Activated B cell treated with CpG ODN at 0.5 μM for 24 hours (primary cell): ENCODE data around the gene TRMU. TPM values are rescaled to one million over a fixed set of nuclear protein-coding genes. Genes with fewer than 3 reads are reported as not detected.

ENCODE experiments used
- ATAC-seq: fragments of 200-7000 bp; cut with Tn5 transposase; one replicate; pipeline ENCODE4 v1.10.0; 2021; ENCODE audit warnings: low read depth, mild to moderate bottlenecking, moderate library complexity
- CTCF ChIA-PET: fragments of 350-600 bp; sonication (Branson Sonifier 250); formaldehyde crosslinking; loops from one replicate; lab custom pipeline; 2021; ENCODE audit warnings: antibody characterized with exemption; lab: Charles Lee
- POLR2A ChIA-PET: fragments of 350-600 bp; sonication (Branson Sonifier 250); formaldehyde crosslinking; loops from one replicate; lab custom pipeline; 2021; ENCODE audit warnings: antibody characterized with exemption; lab: Charles Lee
- DNase-seq: peaks from one replicate; pipeline ENCODE4 v3.0.0; 2022
- H3K27ac Mint-ChIP-seq: one replicate; pipeline ENCODE4 v1.8.0; 2020; ENCODE audit warnings: mixed read lengths
- H3K27me3 Mint-ChIP-seq: one replicate; pipeline ENCODE4 v1.8.0; 2021; ENCODE audit warnings: mixed read lengths
- H3K36me3 Mint-ChIP-seq: one replicate; pipeline ENCODE4 v1.8.0; 2021; ENCODE audit warnings: low read depth, mixed read lengths
- H3K4me1 Mint-ChIP-seq: one replicate; pipeline ENCODE4 v1.8.0; 2021; ENCODE audit warnings: mixed read lengths
- H3K4me3 Mint-ChIP-seq: one replicate; pipeline ENCODE4 v1.8.0; 2020; ENCODE audit warnings: mild to moderate bottlenecking, mixed read lengths
- H3K9me3 Mint-ChIP-seq: one replicate; pipeline ENCODE4 v1.8.0; 2020; ENCODE audit warnings: mixed read lengths
- intact Hi-C: fragments of 100-400 bp; cut with micrococcal nuclease; formaldehyde crosslinking; loops from one replicate; pipeline ENCODE4 v1.15.1; 2024
- total RNA-seq: library from RNA; stranded (reverse); gene quantifications from 2 replicates; pipeline ENCODE4 v1.2.3, GENCODE V29; 2022
- TF ChIP-seq, protein P1 (sequence below): fragments of 200-600 bp; IDR thresholded peaks from one replicate; pipeline ENCODE4 v1.8.0; 2022; ENCODE audit warnings: antibody characterized with exemption, mild to moderate bottlenecking

Gene TRMU
- total RNA-seq, 1 donor from 2014 or later, result 60.0 TPM

- Mint-ChIP-seq H3K9me3 (no peaks in the 10 kb centered on the region), H3K27me3 (no peaks in the 10 kb centered on the region), H3K4me1 (no peaks in the 10 kb centered on the region), H3K27ac (no peak overlapping the region), H3K36me3 (no peaks in the 10 kb centered on the region), H3K4me3 (no peak overlapping the region)
- DNase-seq (no peak), ATAC-seq (no peak)
- ChIA-PET POLR2A (no interaction called here), CTCF (interaction anchor here (0.6 kb wide), 1 partner anchor 13 kb away, joined by 3 read pairs; no protein-coding TSS in a partner anchor)
- TF ChIP-seq, protein P1, sequence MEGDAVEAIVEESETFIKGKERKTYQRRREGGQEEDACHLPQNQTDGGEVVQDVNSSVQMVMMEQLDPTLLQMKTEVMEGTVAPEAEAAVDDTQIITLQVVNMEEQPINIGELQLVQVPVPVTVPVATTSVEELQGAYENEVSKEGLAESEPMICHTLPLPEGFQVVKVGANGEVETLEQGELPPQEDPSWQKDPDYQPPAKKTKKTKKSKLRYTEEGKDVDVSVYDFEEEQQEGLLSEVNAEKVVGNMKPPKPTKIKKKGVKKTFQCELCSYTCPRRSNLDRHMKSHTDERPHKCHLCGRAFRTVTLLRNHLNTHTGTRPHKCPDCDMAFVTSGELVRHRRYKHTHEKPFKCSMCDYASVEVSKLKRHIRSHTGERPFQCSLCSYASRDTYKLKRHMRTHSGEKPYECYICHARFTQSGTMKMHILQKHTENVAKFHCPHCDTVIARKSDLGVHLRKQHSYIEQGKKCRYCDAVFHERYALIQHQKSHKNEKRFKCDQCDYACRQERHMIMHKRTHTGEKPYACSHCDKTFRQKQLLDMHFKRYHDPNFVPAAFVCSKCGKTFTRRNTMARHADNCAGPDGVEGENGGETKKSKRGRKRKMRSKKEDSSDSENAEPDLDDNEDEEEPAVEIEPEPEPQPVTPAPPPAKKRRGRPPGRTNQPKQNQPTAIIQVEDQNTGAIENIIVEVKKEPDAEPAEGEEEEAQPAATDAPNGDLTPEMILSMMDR, result no peak
- intact Hi-C loops, result no loop called here
These were observed 14.7 kb upstream of the TRMU start for GRCh38 chr22:46320716-46321386.

DNA sequence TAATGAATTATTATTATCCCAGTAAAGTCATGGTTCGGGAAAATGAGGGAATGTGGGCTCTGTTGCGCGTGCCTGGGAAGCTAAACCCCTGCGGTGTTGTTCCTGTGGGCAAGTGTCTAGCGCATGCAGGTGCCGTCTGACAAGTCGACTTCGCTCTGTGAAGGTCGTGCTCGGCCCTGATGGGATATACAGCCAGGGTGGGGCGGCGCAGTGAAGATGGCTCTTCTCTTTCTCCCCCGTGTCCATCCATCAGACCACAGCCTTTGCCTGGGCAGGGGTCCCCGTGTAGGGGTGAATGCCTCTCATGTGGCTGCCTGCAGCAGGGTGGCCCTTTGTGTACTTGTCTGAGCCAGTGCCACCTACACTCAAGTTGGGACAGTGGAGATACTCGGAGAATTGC lies 12.8 kb upstream of the TRMU start:
- ChIA-PET POLR2A (no interaction called here), CTCF (no interaction called here)
- Mint-ChIP-seq H3K4me3 (no peak overlapping the region), H3K27ac (no peak overlapping the region), H3K36me3 (no peaks in the 10 kb centered on the region), H3K27me3 (no peaks in the 10 kb centered on the region), H3K4me1 (no peaks in the 10 kb centered on the region), H3K9me3 (no peaks in the 10 kb centered on the region)
- DNase-seq (no peak), ATAC-seq (no peak)
- TF ChIP-seq, protein P1, result no peak
- intact Hi-C loops, result no loop called here

DNA sequence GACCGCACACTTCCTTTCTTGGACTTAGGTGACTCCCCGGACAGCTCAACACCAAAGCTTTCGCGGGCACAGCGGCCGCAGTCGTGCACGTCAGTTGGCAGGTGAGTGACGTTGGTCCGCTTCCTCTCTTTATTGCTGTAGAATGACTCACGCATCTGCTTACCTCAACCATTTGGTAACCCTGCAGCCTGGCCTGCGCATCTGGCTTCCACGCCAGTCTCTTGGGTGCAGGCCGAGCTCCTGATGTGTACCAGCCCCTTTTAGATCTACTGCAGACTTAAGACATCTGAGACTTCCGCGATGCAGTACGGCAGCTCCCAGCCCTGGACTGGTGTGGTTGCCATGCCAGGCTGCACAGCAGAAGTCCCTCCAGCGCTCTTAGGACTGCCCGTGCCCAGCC lies 12.4 kb upstream of the TRMU start:
- Mint-ChIP-seq H3K36me3 (no peaks in the 10 kb centered on the region), H3K27ac (no peak overlapping the region), H3K27me3 (no peaks in the 10 kb centered on the region), H3K9me3 (no peaks in the 10 kb centered on the region), H3K4me3 (no peak overlapping the region), H3K4me1 (no peaks in the 10 kb centered on the region)
- ChIA-PET POLR2A (no interaction called here), CTCF (no interaction called here)
- intact Hi-C loops, result no loop called here
- ATAC-seq, result no peak
- no peak for DNase-seq
- TF ChIP-seq, protein P1, result no peak

DNA sequence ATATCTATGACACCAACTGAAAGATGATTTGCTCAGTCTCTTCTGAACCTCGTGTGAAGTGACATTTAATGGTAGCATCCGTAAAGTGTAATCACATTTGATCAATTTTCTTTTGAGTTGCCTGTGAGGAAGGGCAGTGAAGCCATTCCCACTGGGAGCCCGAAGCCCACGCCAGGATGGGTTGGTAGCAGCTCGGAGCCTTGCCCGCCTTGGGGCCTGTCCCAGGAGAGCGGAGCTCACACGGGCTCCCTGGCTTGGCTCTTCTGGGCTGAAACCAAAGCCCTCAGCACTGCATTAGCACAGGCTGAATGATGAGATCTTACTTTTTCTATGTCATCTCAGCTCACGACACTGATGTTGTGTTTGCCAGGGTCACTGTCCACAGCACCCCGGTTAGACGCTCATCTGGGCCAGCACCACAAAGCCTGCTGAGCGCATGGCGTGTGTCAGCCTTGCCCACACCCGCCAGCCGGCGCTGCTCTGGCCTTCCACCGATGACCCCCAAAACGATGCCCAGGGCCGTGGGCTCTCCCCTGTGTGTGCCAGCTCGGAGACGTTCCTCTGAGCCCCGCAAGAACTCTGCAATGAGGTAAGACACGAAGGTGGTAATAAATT lies 9.3 kb upstream of the TRMU start:
- intact Hi-C loops, result no loop called here
- TF ChIP-seq, protein P1, result no peak
- H3K27me3 Mint-ChIP-seq, result no peaks in the 10 kb centered on the region
- H3K4me1 Mint-ChIP-seq, result no peaks in the 10 kb centered on the region
- POLR2A ChIA-PET, result no interaction called here
- no peaks in the 10 kb centered on the region for H3K9me3 Mint-ChIP-seq
- DNase-seq (no peak), ATAC-seq (no peak)
- H3K4me3 Mint-ChIP-seq, result no peak overlapping the region
- H3K36me3 Mint-ChIP-seq, result no peaks in the 10 kb centered on the region
- H3K27ac Mint-ChIP-seq, result no peak overlapping the region
- CTCF ChIA-PET, result interaction anchor here (0.6 to 1.5 kb wide), 2 partner anchors 36 to 320 kb away, joined by 3 to 4 read pairs; no protein-coding TSS in a partner anchor

GRCh38 chr22:46327691-46328465 lies 7.6 kb upstream of the TRMU start:
- TF ChIP-seq, protein P1, result no peak
- Mint-ChIP-seq H3K9me3 (no peaks in the 10 kb centered on the region), H3K4me3 (no peak overlapping the region), H3K27me3 (no peaks in the 10 kb centered on the region), H3K27ac (no peak overlapping the region), H3K36me3 (no peaks in the 10 kb centered on the region), H3K4me1 (no peaks in the 10 kb centered on the region)
- POLR2A ChIA-PET, result no interaction called here
- ATAC-seq, result no peak
- intact Hi-C loops, result no loop called here
- CTCF ChIA-PET, result interaction anchor here (1.0 to 1.5 kb wide), 3 partner anchors 40 to 332 kb away, joined by 3 read pairs; no protein-coding TSS in a partner anchor
- DNase-seq, result no peak
